GM18517 (cell line): ENCODE results near the gene HOXA6.

Experiments used
- ATAC-seq: cut with Tn5 transposase; IDR thresholded peaks from one replicate; pipeline ENCODE4 v1.9.1; 2021; ENCODE audit warnings: mild to moderate bottlenecking, moderate library complexity; ENCODE audit not compliant: unreplicated experiment

The HOXA6 gene

DNA sequence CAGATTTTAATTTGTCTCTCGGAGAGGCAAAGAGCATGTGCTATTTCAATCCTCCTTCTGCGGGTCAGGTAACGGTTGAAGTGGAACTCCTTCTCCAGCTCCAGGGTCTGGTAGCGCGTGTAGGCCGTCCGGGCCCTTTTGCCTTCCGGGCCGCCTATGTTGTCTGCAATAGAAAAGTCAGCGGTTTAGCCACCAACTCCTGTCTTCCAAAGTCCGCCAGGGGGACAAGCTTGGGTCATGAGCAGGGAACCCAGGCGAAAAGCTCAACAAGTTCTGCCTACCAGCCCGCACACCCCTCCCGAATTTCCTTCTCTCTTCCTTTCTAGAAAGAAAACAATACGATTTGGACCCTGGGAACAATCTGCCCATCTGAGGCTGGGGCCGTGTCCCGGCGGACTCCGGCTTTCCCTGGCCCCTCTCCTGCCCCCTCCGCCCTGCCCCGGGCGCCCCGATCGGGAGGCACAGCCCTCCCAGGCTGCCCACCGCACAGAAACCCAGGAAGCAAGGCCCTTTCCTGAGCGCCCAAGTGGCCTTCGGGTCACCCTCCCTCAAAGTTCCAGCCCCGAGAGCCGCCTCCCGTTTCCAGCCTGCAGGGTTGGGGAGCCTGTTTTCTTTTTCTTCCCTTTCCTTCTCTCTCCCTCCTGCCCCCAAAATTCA lies 5.5 kb downstream of the HOXA6 start:
- no peak for ATAC-seq

DNA sequence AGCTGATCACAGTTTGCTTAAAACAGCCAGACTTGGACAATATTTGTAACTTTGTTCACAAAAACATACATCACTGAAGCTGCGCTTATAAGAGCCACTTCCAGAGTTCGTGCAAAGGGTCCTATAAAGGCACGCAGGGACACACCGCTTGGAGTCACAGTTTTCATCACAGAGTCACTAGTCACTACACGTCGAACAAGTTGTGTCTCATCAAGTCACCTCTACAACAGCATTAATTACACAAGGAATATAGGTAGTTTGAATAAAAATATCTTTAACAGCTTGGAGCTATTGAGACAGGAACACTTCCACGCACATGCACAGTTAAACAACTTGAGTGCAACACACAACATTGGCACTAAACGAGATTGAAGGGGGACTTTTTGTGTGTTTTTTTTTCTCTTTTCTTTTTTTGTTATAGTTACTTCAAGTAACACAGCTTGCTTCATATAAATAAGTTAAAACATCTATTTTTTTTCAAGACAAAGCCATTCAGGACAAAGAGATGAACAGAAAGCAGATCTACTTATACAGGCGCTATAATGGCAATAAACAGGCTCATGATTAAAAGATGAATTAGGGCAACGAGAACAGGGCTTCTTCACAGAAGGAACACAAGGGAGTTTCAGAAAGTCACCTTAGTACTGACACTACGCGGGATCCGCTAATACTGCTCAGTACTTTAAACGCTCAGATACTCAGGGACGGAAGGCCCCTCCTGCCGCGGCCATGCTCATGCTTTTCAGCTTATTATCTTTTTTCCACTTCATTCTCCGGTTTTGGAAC lies 6.2 kb downstream of the HOXA6 start:
- ATAC-seq, result no peak

DNA sequence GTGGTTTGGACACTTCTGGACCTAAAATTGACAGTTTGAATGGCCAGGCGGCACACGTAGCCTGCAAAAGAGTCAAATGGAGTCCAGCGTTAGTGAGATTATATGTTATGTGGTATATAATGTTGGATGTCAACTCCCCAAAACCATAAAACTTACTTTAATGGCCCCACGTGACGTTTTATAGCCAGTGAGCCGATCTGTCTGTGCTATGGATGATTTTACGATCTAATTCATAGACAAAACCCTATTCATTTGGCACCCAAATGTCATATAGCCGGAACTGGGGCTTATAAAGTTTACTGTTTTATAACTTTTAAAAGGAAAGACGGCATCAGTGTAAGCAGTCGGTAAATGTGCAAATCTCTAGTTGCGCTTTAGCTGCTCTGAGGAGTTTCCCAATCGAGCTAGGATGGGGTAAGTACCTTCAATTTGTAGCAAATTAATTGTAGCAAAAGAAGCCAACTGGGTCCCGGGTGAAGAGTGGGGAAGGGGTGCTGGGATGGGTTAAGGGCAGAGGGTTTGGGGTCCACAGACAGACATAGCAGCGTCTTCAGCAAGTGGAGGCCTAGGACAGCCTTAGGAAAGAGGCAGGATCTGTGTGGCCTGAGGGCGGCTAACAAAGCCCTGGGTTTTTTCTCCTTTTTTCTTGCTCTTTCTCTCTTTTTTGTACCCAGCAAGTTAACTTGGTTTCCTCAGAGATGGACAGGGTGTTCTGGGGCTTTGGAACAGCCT lies 7.3 kb downstream of the HOXA6 start:
- ATAC-seq, result no peak

DNA sequence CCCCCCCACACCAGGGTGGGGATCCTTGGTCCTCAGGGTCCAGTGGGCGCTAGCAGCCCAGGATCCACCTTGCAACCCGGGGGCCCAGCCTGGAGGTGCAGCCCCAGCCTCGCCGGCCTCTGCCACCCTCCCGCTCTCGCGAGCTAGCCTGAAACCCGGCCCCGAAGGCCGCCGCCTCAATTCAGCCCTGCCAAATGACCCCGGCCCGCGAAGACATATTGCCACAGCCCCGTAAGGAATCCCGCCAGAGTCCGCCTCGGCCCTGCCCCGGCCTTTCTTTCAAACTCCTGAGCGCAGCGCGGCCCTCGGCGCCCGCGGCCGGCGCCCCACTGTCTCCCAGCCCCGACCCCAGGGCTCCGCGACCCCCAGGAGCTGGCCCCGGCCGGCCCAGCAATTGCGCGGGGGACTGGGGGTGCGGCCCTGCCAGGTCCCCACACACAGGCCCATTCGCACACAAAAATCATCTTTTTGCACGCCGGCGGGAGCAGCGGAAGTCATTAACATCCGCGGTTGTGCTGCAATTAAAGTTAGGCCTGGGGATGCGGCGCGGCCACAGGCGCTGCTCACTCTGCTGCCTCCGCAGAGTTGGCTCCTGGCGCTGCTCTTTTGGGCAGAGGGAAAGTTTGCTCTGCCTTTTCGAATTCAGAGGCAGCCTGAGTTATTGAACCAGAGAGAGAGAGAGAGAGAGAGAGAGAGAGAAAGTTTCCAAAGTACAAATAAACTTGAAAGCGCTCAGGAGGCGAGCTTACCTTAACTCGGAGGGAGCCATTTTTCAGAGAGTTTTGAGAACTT lies 8.0 kb downstream of the HOXA6 start:
- ATAC-seq, result no peak

DNA sequence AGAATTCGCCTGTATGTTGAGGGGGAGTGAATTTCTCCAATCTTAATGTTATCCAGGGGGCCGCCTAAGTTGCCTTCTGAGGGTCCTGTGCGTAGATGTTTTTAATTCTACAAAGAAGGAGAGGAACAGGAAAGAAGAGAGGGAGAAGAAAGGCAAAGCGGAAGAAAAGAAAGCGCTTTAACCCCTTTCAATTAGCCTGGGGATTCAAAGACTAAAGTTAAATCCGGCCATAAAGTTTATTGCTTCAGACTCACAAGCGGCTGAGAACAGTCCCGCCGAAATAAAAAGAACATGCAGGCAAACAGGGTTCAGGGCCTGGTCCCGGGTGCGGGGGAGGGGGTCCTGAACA lies 8.6 kb downstream of the HOXA6 start:
- ATAC-seq, result no peak

DNA sequence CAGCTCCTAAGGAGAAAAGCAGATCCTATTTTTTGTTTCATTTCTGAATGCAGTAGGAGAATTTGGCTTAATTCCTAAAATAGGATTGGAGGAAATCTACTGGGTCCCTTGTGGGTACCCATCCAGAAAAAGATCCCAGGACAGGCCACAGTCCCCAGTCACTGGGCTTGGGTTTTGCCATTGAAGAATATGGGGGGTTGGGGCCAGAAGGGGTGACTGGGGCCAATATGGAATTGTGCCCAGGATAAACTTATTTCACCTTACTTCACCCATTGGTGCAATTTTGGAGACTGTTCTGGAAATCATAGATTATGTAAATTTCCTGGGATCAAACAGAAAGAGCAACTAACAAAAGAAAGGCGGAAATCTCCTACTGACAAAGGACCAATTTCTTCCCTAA lies 9.1 kb downstream of the HOXA6 start:
- ATAC-seq, result no peak

DNA sequence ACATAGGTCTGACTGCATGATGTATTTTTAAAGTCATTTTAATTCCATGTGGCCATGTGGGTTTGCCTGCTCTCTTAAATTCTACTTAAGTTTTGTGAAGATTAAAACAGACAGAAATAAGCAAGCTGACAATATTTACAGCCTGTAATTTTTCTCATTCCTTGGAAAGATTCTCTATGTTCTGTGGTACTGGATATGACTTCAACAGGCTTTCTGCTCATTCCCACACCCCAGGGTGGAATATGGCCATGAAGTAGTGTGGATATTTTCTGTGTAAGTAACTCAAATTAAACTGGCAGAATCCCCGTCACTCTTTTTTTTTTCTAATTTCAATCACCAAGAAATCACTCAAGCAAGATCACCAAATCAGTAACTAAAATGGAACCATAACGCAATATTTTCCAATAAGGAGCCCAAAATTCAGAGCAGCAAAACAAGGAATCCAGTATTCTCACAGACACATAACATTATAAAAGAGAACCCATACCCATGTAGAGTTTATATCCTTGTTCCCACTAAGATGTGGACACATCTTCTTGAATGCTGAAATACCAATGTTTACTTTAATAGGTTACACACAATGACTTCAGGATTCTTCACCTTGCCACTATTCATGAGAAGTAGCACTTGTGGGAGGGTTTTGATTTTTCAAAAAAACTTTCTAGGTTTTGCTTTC lies 9.8 kb downstream of the HOXA6 start:
- no peak for ATAC-seq

DNA sequence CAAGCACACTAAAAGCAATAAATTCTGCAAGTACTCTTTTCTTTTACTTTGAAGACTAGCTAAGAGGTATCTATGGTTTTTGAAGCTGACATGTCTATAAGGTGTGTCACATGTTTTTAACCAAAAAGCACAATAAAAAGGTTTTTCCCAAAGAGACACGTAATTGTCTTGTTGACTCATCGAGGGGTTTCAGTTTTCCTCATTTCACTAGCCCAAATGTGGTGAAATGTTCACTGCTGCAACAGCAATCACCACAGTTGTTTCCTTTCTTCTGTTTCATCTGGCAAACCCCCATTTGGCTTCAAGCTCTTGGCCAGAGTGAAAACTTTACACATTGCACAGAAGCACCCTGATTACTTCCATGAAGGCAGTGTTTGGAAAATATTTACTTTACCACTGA lies 13.2 kb downstream of the HOXA6 start:
- no peak for ATAC-seq

DNA sequence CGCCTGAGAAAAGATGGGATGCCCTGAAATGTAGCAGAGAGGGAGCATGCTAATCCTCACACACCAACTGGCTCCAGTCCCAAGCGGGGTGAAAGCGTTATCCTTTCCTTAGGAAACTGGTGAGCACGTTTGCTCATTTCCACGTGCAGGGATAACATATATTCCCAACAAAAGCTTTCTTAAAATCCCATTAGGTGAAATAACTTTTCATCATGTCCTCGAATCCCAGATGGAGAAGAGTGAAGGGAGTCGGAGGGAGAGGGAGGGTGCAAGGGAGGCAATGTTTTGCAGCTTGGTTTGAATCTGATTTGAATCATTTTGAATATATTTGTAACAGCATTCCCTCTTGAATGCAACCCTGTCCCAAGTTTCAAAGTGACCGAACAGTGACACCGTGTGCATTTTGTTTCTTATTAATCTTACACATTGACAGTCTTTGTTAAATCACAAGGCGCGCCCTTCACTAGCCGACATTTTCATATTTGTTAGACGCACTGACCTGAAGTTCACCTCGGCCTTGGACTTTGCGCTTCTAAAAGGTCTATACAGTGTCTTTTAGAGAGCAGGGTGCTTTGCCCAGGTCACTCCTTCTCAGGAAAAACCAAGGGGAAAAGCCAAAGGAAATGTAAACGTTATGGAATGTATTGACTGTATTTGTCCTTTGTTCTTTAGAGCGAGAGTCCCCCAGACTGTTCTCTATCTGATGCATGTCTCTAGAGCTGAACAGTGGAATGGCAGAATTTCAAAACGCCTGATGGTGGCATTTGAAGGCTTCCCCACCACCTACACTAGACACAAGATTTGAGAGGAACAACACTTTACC lies 14.0 kb downstream of the HOXA6 start:
- ATAC-seq, result no peak

DNA sequence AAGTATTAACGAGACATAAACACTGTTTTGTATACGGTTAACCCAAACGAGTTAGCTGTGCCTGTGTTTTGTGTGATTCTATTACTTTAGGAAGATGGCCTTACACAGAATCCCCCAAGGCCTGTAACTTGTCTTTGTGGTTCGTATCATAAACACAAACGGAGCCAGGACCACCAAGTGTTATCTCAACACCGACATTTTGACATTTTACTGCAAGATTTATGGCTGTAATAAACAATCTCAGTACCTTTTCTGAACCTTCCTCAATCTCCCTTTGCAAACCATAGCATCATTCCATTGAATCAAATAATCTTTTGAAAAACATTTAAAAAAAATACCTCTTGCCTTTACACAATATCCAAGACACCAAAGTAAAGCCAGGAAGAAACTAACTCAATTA lies 14.6 kb downstream of the HOXA6 start:
- no peak for ATAC-seq

DNA sequence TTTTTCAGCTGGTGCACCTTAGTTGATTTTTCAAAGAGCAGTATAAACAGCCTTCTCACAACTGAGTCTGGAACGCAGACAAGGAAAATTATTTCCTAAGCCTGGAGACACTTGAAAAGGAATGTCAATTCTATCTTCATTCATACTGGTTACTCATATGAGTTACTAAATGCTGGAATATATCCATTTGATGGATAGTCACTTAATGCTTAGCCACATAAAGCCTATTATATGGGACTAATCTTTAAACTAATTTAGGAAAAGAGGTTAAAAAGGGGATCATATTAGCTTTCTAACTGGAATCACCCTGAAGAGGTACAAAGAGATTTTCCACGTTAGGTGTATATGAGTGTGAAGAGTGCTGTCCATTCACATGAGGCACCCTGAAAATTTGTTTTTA lies 15.4 kb downstream of the HOXA6 start:
- no peak for ATAC-seq

DNA sequence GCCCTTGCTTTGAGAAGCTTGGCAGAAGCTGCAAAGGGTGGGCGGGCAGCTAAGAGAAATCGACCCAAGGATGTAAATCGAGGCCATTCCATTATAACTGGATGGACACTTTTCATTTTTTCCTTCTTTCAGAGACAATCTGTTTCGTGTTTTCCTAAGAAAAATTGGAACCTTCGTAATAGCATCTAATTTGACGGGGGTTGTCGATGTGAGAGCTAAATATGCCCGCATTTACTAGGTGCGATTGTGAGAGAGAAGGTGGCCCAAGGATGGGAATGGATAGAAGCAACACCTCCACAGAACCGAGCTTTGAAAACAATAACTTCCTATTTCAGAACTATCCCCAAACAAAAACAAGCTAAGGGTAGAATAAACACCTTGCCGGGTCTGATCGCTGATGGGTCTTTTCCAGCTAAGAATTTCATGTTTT lies 16.2 kb downstream of the HOXA6 start:
- no peak for ATAC-seq

DNA sequence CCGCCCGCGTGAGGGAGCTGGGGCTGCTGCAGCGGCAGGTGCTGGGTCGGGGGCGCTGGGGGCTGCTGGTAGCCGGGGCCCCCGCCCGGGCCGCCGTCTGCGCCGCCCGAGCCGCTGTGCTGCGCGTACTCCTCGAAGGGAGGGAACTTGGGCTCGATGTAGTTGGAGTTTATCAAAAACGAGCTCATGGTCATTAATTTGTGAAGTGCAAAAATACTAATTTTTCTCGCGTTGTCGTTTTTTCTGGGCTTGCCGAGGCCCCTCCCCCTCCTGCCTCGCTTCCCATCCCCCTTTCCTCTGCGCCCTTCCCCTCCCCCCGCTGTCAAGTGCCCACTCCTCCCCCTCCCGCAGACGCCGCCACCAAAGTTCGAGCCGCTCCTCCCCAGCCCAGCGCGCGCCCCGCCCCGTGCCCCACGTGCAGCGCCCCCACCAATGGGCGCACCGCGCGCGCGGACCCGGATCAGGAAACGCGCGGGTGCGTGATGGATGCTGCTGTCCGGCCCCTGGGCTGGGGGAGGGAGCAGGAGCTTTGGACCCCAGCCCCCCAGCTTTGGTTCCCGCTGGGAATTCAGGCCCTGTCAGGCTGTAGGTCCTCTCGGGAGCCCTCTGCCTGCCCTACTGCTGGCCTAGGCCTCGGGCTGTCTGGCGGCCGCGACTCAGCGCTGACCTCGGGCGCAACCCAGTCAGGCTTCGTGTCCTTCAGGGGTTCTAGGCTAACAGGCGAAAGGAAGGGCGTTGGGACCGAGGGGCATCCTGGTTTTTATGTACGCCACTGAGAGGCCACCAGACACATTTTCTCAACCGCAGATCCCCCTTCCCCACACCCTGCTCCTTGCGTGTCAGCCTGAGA lies 16.8 kb downstream of the HOXA6 start, which contains the start of gene HOXA4:
Gene HOXA4, minus strand, starts transcription at position 218 of the 850 bp plus-strand sequence. Its CDS starts 24 bp downstream, at position 194.
- no peak for ATAC-seq

DNA sequence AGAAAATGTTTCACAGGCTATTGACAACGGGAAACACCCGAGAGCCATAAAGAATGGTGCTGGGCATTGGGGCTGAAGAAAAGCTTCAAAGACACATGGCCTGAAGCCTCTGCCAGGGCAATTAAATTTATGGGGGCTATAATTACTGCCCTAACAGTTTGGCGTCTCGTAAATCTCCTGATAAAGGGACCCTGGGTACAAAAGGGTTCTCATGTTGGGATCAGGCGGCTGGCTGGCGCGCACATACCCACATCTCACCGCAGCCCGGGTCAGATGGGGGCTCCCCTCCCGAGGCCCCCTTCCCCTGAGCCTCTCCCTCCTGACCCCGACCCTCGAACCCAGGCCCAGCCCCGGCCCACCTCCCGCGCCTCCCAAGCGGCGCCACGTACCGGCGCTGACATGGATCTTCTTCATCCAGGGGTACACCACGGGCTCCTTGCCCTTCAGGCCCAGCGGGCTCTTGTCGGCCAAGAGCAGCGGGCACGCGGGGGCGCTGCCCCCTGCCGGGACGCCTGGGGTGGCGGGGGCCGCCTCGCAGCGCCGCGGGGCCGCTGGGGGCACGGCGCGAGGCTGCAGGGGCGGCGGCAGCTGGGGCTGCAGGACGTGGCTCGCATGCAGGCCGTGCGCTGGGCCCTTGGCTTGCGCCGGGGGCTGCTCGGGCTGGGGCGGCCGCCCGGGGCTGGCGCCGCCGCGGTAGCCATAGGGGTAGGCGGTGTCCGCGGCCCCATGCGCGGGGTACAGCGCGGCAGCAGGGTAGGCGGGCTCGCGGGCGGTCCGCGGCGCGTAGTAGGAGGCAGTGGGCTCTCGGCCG lies 17.6 kb downstream of the HOXA6 start:
- no peak for ATAC-seq

DNA sequence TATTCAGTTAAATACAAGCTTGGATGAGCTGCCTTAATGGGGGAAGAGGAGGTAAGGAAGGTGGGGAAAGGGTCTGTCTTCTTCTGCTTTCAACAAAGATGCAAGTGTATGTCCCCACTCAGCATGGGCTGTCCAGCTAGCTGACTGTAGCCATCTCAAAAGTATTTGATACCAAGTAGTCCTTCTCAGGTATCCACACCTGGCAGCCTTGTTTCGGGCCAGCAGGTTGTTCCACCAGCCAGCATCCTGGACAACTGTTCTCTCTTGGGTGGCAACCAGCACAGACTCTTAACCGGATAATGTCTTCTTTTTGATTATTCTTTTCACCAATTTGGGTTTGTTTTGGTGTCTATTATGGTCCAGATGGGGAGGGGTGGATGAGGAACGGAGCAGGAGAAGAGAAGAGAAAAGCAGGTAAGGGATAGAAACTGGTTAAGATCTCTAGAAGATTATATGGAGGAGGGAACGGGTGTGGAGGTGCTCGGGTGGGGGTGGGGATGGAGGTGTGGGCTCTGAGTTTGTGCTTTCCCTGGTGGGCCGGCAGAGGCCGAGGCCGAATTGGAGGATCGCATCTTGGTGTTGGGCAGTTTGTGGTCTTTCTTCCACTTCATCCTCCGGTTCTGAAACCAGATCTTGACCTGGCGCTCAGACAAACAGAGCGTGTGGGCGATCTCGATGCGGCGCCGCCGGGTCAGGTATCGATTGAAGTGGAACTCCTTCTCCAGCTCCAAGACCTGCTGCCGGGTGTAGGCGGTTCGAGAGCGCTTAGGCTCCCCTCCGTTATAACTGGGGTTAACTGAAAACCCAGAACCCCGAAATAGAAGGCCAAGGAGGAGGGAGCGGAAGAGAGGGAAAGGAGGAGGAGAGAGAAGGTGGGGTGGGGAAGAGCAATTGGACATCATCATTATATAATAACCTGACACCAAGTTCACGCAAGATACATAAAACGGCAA lies 18.5 kb downstream of the HOXA6 start:
- no peak for ATAC-seq

DNA sequence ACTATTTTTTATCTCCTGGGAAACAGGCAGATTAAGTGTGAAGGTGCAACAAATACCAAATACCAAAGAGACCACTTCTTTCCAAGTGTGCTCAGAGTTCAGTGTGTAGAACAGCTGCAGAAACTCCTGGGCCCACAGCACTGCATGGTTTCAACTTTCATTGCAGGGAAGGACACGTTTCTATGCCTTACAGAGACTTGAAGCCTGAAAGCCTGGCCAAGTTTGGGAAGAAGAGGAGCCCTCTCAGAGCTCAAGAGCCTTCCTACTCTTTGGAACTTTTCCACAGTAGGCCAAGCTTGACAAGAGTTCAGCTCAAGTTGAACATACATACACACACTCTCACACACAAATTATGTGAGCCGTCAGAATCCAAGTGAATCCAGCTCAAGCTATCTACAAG lies 19.5 kb downstream of the HOXA6 start:
- ATAC-seq, result no peak
